ENCODE measurements around the gene BIVM. TPM values are rescaled to one million over a fixed set of nuclear protein-coding genes. Genes with fewer than 3 reads are reported as not detected.

The BIVM gene
- total and polyA plus RNA-seq, 2 experiments from 2014 or later = 3.2 to 4.2 TPM

DNA sequence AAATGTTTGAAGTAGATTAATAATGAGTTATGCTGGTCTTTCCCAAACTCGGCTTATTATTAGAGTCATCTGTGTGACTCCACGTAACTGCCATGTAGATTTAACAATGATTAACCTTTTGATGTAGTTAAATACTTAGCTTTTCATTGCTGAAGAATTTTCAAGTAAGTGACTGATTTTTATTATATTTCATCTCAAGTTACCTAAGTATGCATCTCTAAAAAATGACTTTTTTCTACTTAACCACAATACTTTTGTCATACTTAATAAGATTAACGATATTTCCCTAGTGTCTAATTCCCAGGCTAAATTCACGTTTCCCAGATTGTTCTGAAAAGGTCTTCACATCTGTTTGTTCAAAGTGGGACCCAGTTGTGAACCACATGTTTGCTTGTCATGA, 17.8 kb downstream of the BIVM start (continued):
- TF ChIP-seq, protein P1, sequence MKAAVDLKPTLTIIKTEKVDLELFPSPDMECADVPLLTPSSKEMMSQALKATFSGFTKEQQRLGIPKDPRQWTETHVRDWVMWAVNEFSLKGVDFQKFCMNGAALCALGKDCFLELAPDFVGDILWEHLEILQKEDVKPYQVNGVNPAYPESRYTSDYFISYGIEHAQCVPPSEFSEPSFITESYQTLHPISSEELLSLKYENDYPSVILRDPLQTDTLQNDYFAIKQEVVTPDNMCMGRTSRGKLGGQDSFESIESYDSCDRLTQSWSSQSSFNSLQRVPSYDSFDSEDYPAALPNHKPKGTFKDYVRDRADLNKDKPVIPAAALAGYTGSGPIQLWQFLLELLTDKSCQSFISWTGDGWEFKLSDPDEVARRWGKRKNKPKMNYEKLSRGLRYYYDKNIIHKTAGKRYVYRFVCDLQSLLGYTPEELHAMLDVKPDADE (IDR thresholded peaks at IDR 0.05) = no peak
- no peak for TF ChIP-seq ZNF114 (CRISPR knock-in tag; IDR thresholded peaks at IDR 0.05)
- no peak for TF ChIP-seq STAT1 (IDR thresholded peaks at IDR 0.05; ENCODE audit: unreplicated experiment)
- no peak for TF ChIP-seq EZH2phosphoT487 (IDR thresholded peaks at IDR 0.05; ENCODE audit: unreplicated experiment)

DNA sequence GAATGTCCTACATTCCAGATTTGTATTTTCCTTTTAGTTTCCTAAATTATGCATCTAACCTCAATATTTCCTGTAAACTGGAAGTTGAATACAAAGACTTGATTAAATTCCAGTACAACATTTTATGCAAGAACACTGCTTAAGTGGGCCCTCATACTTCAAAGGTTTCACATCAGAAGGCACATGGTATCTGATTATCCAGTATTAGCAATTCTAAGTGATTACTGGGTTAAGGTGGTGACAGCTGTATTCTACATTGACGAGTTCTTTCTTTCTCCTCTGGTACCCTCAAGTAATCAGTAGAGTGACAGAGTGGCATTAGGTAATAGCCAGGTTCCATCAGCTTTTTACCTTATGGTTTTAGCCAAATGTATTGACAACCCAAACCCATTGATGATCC, 18.3 kb downstream of the BIVM start:
- Histone ChIP-seq H3K36me3 (ENCODE audit: insufficient read depth) (no peaks in the 10 kb centered on the region), H4K20me1 (replicated peaks; ENCODE audit: insufficient read depth) (no peaks in the 10 kb centered on the region), H3K9me2 (ENCODE audit: insufficient read depth) (no peaks in the 10 kb centered on the region), H3K79me2 (replicated peaks; ENCODE audit: insufficient read depth) (no peaks in the 10 kb centered on the region), H3K27ac (ENCODE audit: low read depth) (no peak overlapping the region), H3K4me2 (no peak overlapping the region), H3K4me1 (ENCODE audit: insufficient read depth) (no peaks in the 10 kb centered on the region), H3K4me3 (no peak overlapping the region), H3K27me3 (ENCODE audit: insufficient read depth) (no peaks in the 10 kb centered on the region), H3F3A (replicated peaks; ENCODE audit: low read depth) (no peaks in the 10 kb centered on the region), H2AFZ (no peak overlapping the region)
- H3K27me3 Mint-ChIP-seq (ENCODE audit: insufficient read depth, low read depth, poor library complexity) = no peaks in the 10 kb centered on the region
- H3K4me3 Mint-ChIP-seq = no peak overlapping the region
- ATAC-seq (no peak), DNase-seq (ENCODE audit: low spot score) (no peak)
- 0 out of 3 replicates have a peak, but pooled peaks cover 3% of the 10 kb centered on the region for H3K4me1 Mint-ChIP-seq
- H3K9me3 Mint-ChIP-seq = 0 out of 3 replicates have a peak, but pooled peaks cover under 1% of the 10 kb centered on the region
- H3K27ac Mint-ChIP-seq = no peak overlapping the region
- H3K36me3 Mint-ChIP-seq (ENCODE audit: low read depth) = no peaks in the 10 kb centered on the region; the same call in 2 of the 3 replicates
- TF ChIP-seq NANOG (IDR thresholded peaks at IDR 0.05; ENCODE audit: borderline replicate concordance) = no peak
- no peak for TF ChIP-seq EZH2 (IDR thresholded peaks at IDR 0.05; ENCODE audit: low read depth, unreplicated experiment)
- no peak for TF ChIP-seq ZNF114 (CRISPR knock-in tag; IDR thresholded peaks at IDR 0.05)
- no peak for TF ChIP-seq EZH2phosphoT487 (IDR thresholded peaks at IDR 0.05; ENCODE audit: unreplicated experiment)
- no peak for TF ChIP-seq POLR2AphosphoS5 (IDR thresholded peaks at IDR 0.05; ENCODE audit: low read depth)
- no peak for TF ChIP-seq STAT1 (IDR thresholded peaks at IDR 0.05; ENCODE audit: unreplicated experiment)
- no peak for TF ChIP-seq JUNB (IDR thresholded peaks at IDR 0.05; ENCODE audit: unreplicated experiment)
- TF ChIP-seq, protein P2, sequence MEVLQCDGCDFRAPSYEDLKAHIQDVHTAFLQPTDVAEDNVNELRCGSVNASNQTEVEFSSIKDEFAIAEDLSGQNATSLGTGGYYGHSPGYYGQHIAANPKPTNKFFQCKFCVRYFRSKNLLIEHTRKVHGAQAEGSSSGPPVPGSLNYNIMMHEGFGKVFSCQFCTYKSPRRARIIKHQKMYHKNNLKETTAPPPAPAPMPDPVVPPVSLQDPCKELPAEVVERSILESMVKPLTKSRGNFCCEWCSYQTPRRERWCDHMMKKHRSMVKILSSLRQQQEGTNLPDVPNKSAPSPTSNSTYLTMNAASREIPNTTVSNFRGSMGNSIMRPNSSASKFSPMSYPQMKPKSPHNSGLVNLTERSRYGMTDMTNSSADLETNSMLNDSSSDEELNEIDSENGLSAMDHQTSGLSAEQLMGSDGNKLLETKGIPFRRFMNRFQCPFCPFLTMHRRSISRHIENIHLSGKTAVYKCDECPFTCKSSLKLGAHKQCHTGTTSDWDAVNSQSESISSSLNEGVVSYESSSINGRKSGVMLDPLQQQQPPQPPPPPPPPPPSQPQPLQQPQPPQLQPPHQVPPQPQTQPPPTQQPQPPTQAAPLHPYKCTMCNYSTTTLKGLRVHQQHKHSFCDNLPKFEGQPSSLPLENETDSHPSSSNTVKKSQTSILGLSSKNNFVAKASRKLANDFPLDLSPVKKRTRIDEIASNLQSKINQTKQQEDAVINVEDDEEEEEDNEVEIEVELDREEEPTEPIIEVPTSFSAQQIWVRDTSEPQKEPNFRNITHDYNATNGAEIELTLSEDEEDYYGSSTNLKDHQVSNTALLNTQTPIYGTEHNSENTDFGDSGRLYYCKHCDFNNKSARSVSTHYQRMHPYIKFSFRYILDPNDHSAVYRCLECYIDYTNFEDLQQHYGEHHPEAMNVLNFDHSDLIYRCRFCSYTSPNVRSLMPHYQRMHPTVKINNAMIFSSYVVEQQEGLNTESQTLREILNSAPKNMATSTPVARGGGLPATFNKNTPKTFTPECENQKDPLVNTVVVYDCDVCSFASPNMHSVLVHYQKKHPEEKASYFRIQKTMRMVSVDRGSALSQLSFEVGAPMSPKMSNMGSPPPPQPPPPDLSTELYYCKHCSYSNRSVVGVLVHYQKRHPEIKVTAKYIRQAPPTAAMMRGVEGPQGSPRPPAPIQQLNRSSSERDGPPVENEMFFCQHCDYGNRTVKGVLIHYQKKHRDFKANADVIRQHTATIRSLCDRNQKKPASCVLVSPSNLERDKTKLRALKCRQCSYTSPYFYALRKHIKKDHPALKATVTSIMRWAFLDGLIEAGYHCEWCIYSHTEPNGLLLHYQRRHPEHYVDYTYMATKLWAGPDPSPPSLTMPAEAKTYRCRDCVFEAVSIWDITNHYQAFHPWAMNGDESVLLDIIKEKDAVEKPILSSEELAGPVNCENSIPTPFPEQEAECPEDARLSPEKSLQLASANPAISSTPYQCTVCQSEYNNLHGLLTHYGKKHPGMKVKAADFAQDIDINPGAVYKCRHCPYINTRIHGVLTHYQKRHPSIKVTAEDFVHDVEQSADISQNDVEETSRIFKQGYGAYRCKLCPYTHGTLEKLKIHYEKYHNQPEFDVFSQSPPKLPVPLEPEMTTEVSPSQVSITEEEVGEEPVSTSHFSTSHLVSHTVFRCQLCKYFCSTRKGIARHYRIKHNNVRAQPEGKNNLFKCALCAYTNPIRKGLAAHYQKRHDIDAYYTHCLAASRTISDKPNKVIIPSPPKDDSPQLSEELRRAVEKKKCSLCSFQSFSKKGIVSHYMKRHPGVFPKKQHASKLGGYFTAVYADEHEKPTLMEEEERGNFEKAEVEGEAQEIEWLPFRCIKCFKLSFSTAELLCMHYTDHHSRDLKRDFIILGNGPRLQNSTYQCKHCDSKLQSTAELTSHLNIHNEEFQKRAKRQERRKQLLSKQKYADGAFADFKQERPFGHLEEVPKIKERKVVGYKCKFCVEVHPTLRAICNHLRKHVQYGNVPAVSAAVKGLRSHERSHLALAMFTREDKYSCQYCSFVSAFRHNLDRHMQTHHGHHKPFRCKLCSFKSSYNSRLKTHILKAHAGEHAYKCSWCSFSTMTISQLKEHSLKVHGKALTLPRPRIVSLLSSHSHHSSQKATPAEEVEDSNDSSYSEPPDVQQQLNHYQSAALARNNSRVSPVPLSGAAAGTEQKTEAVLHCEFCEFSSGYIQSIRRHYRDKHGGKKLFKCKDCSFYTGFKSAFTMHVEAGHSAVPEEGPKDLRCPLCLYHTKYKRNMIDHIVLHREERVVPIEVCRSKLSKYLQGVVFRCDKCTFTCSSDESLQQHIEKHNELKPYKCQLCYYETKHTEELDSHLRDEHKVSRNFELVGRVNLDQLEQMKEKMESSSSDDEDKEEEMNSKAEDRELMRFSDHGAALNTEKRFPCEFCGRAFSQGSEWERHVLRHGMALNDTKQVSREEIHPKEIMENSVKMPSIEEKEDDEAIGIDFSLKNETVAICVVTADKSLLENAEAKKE (CRISPR knock-in tag; IDR thresholded peaks at IDR 0.05) = no peak
- TF ChIP-seq, protein P1 (IDR thresholded peaks at IDR 0.05) = no peak
- TF ChIP-seq CREB1 (CRISPR knock-in tag; IDR thresholded peaks at IDR 0.05; ENCODE audit: low read depth) = no peak
- TF ChIP-seq, protein P3, sequence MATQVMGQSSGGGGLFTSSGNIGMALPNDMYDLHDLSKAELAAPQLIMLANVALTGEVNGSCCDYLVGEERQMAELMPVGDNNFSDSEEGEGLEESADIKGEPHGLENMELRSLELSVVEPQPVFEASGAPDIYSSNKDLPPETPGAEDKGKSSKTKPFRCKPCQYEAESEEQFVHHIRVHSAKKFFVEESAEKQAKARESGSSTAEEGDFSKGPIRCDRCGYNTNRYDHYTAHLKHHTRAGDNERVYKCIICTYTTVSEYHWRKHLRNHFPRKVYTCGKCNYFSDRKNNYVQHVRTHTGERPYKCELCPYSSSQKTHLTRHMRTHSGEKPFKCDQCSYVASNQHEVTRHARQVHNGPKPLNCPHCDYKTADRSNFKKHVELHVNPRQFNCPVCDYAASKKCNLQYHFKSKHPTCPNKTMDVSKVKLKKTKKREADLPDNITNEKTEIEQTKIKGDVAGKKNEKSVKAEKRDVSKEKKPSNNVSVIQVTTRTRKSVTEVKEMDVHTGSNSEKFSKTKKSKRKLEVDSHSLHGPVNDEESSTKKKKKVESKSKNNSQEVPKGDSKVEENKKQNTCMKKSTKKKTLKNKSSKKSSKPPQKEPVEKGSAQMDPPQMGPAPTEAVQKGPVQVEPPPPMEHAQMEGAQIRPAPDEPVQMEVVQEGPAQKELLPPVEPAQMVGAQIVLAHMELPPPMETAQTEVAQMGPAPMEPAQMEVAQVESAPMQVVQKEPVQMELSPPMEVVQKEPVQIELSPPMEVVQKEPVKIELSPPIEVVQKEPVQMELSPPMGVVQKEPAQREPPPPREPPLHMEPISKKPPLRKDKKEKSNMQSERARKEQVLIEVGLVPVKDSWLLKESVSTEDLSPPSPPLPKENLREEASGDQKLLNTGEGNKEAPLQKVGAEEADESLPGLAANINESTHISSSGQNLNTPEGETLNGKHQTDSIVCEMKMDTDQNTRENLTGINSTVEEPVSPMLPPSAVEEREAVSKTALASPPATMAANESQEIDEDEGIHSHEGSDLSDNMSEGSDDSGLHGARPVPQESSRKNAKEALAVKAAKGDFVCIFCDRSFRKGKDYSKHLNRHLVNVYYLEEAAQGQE (IDR thresholded peaks at IDR 0.05; ENCODE audit: unreplicated experiment) = no peak
